GM12864 (cell line): ENCODE measurements around the gene HCRTR2.

Experiments
- DNase-seq: peaks from one replicate; pipeline ENCODE4 v3.0.0-alpha.2; 2011; ENCODE audit warnings: low read depth
- H3K4me3 ChIP-seq: 2 replicates; pipeline ENCODE4 v1.5.1; 2011; ENCODE audit warnings: mild to moderate bottlenecking, low read depth, low read length, control low read depth
- CTCF ChIP-seq: IDR thresholded peaks from 2 replicates; pipeline ENCODE4 v1.5.1; 2011; ENCODE audit warnings: low read depth, mild to moderate bottlenecking, moderate library complexity, low read length, control low read depth, inconsistent platforms; ENCODE audit errors: missing control alignments

The HCRTR2 gene

GRCh38 chr6:55174211-55175026 lies at the start of gene HCRTR2:
Gene HCRTR2 (plus strand): TSS chr6:55174515. CDS start chr6:55174588, 73 bp downstream.
- H3K4me3 ChIP-seq = no peak within 1 kb of the TSS
- no peak for TF ChIP-seq CTCF
- no peak for DNase-seq

DNA sequence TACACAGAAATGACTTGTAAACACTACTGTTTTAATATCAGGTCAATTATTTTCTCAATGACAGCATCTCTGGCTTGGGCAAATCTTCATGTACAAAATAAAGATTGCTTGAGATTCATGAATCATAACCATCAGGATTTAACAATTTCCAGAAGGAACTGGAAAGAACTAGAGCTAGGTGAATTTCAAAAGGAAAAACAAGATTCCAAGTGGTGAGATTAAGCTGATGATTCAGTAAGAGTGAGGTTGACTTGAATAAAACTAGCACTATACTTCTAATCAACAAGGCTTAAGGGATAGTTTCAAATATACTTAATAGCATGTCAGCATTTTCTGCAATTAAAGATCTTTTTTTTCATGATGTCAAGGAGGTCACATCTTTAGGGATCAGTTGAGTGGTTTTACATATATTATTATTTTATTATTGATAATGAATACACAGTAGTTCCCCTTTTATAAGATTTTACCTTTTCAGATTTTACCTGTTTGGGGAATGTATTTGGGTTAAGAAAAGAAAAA lies 43.5 kb upstream of the HCRTR2 start:
- no peak overlapping the region for H3K4me3 ChIP-seq
- DNase-seq = no peak
- no peak for TF ChIP-seq CTCF

- TF ChIP-seq CTCF = no peak
- DNase-seq = no peak
- no peak overlapping the region for H3K4me3 ChIP-seq
Observed at GRCh38 chr6:55131616-55132015, 42.7 kb upstream of the HCRTR2 start.

DNA sequence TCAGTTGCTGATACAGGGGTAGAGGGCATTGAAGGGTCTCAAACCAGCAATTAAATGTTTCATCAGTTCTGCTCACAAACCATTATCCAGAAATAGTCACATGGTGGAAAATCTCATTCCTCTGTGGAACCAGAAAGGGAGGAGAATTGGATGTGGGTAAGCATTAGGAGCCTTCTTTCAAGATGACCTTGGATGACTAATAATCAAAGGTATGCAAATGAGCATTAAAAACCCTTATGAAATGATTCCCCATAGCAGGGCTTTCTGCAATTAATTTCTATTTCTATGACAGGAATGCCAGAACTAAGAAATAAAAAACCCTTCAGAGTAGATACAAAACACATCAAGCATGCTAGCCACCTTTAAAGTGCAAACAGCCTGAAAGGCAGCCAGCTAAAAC lies 37.4 kb upstream of the HCRTR2 start:
- DNase-seq = no peak
- TF ChIP-seq CTCF = no peak
- no peak overlapping the region for H3K4me3 ChIP-seq

DNA sequence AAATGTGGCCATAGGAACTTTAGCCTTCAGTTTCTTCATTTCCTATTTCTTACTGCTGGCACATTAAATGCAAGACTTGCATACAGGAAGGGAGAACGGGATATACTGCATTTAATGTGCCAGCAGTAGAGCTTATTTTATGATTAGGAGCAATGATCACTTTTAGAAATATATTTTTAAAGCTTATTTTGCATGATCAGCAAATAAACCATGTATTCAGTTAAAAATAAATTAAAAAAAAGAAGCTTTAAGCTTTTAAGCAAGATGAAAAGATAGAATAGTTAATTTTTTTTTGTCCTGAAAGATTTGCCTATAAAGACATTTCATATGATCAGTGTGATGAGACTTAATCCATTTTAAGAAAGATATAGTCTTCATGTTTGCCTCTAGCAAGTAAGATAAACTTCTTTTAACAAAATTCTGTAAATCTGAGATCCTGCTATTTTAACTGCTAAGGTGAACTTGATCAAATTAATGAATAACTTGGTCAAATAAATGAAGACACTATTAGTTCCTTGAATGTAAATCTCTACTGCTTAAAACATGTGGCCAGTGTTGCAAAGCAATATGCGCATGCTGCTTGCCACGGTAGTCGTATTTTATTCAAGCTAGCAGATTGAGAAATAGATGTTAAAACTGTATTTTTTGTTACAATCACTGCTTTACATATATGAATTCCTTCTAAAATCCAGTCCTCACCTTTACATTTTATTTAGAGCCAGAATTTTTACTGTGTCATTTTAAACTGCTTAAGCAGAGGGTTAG lies 36.2 kb upstream of the HCRTR2 start:
- no peak for DNase-seq
- no peak for TF ChIP-seq CTCF
- no peak overlapping the region for H3K4me3 ChIP-seq

DNA sequence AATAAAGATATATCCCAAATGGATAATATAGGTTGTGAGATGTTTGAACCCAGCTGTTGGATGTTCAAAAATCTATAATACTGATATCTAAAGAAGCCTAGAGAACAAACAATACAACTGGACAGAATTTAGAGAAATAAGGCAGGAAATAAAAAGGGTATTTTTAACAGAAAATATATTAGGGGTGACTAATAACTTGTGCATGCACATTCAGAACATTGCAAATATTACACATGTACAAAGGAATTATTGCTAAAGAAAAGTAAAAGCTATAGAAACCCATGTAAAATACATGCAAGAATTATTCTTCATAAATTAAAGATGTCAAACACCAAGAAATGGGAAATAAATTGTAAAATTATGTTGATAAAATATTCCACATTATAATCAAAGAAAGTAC lies 32.7 kb upstream of the HCRTR2 start:
- TF ChIP-seq CTCF = no peak
- H3K4me3 ChIP-seq = no peak overlapping the region
- no peak for DNase-seq
